ENCODE results near the gene SLC4A4.

SLC4A4 gene

GRCh38 chr4:71608678-71609071, 269.9 kb downstream of the SLC4A4 start:
- Histone ChIP-seq H3K79me2 (ENCODE audit: insufficient read depth, low read length) (no peaks in the 10 kb centered on the region), H4K20me1 (ENCODE audit: insufficient read depth, low read length) (no peaks in the 10 kb centered on the region), H3K9me3 (ENCODE audit: low read length) (no peaks in the 10 kb centered on the region), H2AFZ (ENCODE audit: low read length) (no peak overlapping the region), H3K4me2 (ENCODE audit: low read length) (no peak overlapping the region), H3K9ac (ENCODE audit: low read length) (no peak overlapping the region), H3K9me2 (ENCODE audit: low read depth, low read length) (no peaks in the 10 kb centered on the region), H3K27ac (ENCODE audit: low read depth, low read length, poor library complexity, severe bottlenecking) (no peak overlapping the region), H3K27me3 (ENCODE audit: insufficient read depth, low read length) (no peaks in the 10 kb centered on the region), H3F3A (ENCODE audit: insufficient read depth, low read length) (no peaks in the 10 kb centered on the region), H3K36me3 (ENCODE audit: insufficient read depth, low read length) (no peaks in the 10 kb centered on the region), H3K4me3 (ENCODE audit: low read depth, low read length, poor library complexity, severe bottlenecking) (no peak overlapping the region), H3K4me1 (ENCODE audit: insufficient read depth, low read length, severe bottlenecking) (no peaks in the 10 kb centered on the region)
- TF ChIP-seq EZH2 (IDR thresholded peaks at IDR 0.05; ENCODE audit: borderline replicate concordance, low read length) (no peak), CTCF (IDR thresholded peaks at IDR 0.05; ENCODE audit: low read length) (no peak)

GRCh38 chr4:71609167-71609566, 270.3 kb downstream of the SLC4A4 start:
- no peaks in the 10 kb centered on the region for H3K79me2 ChIP-seq (ENCODE audit: insufficient read depth, low read length)

GRCh38 chr4:71609651-71610050, 270.8 kb downstream of the SLC4A4 start:
- H3F3A ChIP-seq (ENCODE audit: insufficient read depth, low read length) = no peaks in the 10 kb centered on the region
- H3K9me2 ChIP-seq (ENCODE audit: low read depth, low read length) = no peaks in the 10 kb centered on the region
- H3K4me2 ChIP-seq (ENCODE audit: low read length) = no peak overlapping the region
- no peaks in the 10 kb centered on the region for H3K27me3 ChIP-seq (ENCODE audit: insufficient read depth, low read length)
- H3K9ac ChIP-seq (ENCODE audit: low read length) = no peak overlapping the region
- H3K4me1 ChIP-seq (ENCODE audit: insufficient read depth, low read length, severe bottlenecking) = no peaks in the 10 kb centered on the region
- no peaks in the 10 kb centered on the region for H3K9me3 ChIP-seq (ENCODE audit: low read length)
- no peaks in the 10 kb centered on the region for H4K20me1 ChIP-seq (ENCODE audit: insufficient read depth, low read length)
- H3K79me2 ChIP-seq (ENCODE audit: insufficient read depth, low read length) = no peaks in the 10 kb centered on the region
- no peak overlapping the region for H2AFZ ChIP-seq (ENCODE audit: low read length)
- TF ChIP-seq CTCF (IDR thresholded peaks at IDR 0.05; ENCODE audit: low read length) = no peak
- TF ChIP-seq EZH2 (IDR thresholded peaks at IDR 0.05; ENCODE audit: borderline replicate concordance, low read length) = no peak
- no peak overlapping the region for H3K27ac ChIP-seq (ENCODE audit: low read depth, low read length, poor library complexity, severe bottlenecking)
- H3K36me3 ChIP-seq (ENCODE audit: insufficient read depth, low read length) = no peaks in the 10 kb centered on the region
- H3K4me3 ChIP-seq (ENCODE audit: low read depth, low read length, poor library complexity, severe bottlenecking) = no peak overlapping the region

More at GRCh38 chr4:71609167-71609566, 270.3 kb downstream of the SLC4A4 start:
- Histone ChIP-seq H3K9me2 (ENCODE audit: low read depth, low read length) (no peaks in the 10 kb centered on the region), H2AFZ (ENCODE audit: low read length) (no peak overlapping the region), H3K36me3 (ENCODE audit: insufficient read depth, low read length) (no peaks in the 10 kb centered on the region), H3K9ac (ENCODE audit: low read length) (no peak overlapping the region), H3K9me3 (ENCODE audit: low read length) (no peaks in the 10 kb centered on the region), H4K20me1 (ENCODE audit: insufficient read depth, low read length) (no peaks in the 10 kb centered on the region), H3K27ac (ENCODE audit: low read depth, low read length, poor library complexity, severe bottlenecking) (no peak overlapping the region), H3K27me3 (ENCODE audit: insufficient read depth, low read length) (no peaks in the 10 kb centered on the region), H3K4me2 (ENCODE audit: low read length) (no peak overlapping the region), H3K4me3 (ENCODE audit: low read depth, low read length, poor library complexity, severe bottlenecking) (no peak overlapping the region), H3F3A (ENCODE audit: insufficient read depth, low read length) (no peaks in the 10 kb centered on the region), H3K4me1 (ENCODE audit: insufficient read depth, low read length, severe bottlenecking) (no peaks in the 10 kb centered on the region)
- TF ChIP-seq EZH2 (IDR thresholded peaks at IDR 0.05; ENCODE audit: borderline replicate concordance, low read length) (no peak), CTCF (IDR thresholded peaks at IDR 0.05; ENCODE audit: low read length) (no peak)
